GM18909 (cell line): ENCODE data around the gene DOCK9.

Experiments
- ATAC-seq: cut with Tn5 transposase; IDR thresholded peaks from one replicate; pipeline ENCODE4 v1.9.1; 2021; ENCODE audit warnings: mild to moderate bottlenecking; ENCODE audit not compliant: unreplicated experiment, poor library complexity

DOCK9 gene

DNA sequence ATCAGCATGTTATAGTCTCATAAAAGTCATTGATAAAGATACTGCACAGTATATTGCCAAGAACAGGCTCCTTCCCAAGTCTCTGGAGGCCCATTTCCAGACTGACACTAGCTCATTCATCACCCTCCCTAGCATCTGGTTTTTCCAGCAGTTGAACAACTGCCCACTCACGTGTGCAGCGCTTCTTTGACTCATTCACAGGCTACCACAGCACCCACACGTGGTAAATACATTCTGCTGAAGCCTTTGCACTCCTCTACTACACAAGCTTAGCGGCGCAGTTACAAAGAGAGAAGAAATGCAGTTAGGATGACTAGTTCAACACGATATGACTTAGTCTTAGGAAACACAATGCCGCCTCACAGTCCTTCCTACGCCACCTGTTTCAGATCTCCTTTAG lies 87.7 kb downstream of the DOCK9 start:
- ATAC-seq = no peak

DNA sequence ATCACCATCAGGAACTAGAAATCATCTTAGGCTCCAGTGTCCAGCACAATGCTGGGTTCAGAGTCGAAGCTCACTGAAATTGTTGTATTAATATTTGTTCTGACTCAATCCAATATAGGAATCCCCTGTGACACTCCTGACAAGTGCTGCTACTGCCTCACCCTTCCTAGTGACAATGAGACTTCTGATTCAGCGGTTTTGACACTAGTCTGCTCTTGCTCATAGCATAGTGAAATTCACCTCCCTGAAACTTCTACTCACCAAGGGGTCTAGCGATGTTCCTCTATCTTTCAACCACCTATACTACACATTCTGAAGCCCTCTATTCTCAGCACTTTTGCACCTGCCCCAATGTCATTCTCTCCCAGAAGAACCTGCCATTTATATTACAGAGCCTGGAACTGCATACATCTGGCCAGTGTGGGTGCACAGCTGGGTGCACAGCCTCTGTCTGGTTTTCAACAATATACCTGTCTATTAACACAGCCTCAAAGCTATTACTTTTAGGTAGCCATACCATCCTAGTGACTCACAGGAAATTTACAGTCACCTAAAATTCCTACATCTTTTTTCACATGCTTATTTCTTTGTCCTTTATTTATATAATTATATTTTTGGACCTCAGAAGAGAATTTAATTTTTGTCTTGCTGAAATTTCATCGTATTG lies 88.3 kb downstream of the DOCK9 start:
- ATAC-seq = no peak

DNA sequence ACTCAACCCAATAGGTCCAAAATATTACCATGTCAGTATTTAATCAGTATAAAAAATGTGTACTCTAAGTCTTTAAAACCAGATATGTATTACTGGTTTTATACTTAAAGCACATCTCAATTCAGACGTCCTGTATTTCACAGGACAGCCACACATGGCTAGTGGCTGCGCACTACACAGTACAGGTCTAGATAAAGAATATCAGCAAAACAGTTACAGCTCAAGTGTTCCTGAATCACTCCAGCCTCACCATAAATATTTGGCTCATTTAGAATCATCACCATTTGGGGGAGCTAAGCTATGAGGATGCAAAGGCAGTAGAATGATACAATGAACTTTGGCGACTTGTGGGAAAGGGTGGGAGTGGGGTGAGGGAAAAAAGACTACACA lies 89.0 kb downstream of the DOCK9 start:
- no peak for ATAC-seq

DNA sequence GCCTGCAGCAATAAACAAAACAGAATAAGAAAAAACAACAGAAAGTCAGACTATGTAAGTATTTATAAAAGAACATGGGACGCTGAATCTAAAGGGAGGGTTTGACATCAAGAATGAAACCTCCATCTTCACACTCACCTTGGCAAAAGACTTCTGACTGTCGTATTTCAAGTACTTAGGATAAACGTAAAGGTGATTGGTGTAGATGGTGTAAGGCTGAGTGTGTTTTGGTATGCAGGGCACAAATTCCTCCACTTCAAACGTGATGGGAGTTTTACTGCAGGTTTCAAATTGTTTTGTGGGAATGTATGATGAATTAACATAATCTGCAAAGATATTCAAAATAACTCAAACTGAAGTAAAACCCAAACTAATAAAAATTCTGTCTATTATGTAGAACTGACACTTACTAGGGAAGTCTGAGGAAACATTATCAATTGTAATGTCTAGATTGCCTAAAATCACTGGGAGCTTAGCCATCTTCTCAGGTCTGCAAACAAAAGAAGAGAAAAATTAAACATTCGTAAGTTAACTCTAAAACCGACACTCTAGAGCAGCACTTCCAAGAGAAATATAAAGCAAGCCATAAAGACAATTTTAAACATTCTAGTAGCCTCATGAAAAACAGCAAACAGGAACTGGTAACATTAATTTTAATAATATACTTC lies 89.5 kb downstream of the DOCK9 start:
- ATAC-seq = no peak

DNA sequence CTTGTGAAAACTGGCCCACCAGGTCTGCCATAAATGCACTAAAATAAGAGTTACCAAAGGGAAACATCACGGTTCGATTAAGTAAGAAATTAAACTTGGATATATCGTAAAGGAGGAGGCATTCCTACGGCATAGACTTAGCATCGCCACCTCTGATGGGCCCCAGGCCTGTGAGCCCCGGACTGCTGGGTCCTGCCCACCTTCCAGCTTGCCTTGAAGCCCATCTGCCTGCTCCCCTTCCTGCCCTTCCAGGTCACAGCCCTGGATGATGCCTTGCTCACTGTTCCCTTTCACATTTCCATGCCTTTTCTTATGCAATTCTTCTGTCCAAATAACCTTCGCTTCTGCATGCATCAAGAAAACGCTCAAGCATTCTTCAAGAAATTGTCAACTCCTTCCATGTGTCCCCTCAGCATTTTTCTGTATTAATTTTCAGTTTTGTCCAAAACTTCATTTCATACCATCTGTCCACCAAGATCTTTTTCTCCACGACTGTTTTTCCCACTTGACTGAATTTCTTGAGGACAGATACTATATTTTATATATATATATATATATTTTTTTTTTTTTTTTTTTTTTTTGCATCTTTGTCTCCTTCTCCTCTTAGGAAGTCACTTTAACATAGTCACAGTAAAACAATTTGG lies 91.2 kb downstream of the DOCK9 start:
- no peak for ATAC-seq

DNA sequence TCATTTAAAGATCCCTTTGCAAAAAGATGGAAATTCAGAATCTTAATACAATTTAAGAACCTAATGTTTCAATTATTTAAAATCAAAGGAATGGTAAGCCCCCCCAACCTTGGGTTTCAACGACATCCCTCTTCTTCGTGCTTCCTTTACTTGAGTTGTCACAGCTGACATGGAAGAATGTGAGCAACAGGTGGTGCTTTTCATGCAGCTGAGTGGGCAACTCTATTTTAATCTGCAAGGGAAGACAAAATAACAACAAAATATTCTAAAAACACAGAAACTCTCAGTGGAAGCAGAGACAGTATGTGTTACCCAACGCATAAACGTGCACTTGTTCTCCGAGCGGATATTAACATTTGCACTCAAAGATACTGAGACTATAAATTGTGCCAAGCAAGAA lies 92.3 kb downstream of the DOCK9 start:
- no peak for ATAC-seq

DNA sequence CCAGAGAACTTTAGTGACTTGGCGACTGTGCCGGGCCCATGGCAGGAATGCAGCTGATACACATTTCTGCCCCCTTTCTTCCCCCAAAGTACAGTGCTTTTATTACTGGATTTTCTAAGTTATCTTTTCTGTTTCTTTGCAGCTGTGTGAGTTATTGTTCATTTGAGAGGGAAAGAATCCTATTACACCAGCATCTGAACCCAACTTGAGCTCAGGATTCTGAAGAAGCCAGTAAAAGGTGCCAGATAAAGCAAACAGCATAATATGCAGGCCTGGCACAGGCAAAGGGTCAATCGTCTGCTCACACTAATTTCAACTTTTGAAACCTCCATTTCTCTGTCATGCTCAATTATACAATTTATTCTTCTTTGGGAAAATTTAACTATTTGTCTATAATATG lies 93.9 kb downstream of the DOCK9 start:
- ATAC-seq = no peak

DNA sequence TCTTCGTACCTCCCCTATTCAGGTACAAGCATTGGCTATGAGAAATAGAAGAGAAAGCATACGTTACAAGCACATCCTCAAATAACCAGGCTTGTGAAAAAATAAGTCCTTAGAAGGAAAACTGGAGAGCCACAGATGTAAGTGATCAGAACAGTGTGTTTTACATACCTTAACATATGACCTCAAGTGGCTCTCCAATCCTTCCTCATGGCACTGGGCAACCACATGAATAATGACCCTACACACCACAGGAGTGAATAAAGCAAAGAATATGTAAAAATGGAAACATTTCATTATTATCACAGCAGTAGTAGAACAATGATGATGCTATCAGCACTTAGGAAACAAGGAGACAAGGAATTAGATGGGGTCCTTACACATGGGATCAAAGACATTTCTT lies 96.5 kb downstream of the DOCK9 start:
- no peak for ATAC-seq

DNA sequence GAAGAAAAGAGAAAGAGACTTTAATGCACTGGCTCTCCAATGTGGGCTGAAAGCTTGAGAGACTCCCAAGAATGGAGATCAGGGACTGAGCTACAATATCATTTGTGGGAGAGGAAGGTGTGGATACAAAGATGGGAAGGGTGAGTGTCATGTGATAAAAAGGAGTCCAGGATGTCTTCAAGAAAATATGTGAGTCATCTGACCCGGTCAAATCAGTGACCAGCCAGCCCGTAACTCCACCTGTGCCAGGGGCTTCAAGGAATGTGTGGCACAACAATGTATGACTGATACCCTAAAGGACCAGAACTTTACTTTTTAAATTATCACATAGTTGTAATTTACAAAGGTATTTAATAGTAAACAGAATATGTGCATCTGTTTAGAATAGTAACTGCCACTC lies 97.2 kb downstream of the DOCK9 start:
- no peak for ATAC-seq

DNA sequence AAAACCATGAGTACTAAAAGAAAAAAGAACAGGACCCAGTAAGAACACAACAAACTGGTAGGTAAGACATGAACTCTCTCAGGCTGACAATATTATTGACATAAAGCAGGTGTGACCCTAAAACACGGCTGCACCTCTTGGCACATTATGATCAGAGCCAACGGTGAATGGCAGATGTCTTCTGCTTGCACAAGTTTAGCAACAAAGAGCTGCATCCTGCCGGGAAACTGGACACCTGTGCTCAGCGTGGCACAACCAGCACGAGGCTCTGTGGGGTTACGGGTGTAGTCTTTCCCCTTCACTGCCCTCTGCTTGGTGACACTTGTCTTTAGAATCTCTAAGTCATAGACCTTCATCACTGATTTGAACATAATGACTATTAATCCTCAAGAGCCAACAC lies 97.9 kb downstream of the DOCK9 start:
- no peak for ATAC-seq

DNA sequence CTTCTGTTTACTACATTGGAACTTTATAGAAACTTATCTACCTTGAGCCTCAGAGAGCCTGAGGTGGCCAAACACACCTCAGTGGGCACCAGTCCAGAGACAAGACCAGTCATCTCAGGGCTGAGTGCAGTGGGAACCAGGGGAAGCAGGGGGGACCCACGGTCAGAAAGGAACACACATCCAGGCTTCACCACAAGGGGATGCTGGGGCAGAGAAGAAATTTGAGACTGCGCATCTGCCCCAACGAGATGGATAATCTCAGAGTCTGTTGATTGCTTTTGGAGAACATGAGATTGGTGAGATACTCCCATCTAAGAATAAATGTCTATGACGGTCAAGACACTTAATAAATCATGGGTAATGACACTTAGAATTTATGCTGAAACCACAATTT lies 98.7 kb downstream of the DOCK9 start:
- no peak for ATAC-seq

DNA sequence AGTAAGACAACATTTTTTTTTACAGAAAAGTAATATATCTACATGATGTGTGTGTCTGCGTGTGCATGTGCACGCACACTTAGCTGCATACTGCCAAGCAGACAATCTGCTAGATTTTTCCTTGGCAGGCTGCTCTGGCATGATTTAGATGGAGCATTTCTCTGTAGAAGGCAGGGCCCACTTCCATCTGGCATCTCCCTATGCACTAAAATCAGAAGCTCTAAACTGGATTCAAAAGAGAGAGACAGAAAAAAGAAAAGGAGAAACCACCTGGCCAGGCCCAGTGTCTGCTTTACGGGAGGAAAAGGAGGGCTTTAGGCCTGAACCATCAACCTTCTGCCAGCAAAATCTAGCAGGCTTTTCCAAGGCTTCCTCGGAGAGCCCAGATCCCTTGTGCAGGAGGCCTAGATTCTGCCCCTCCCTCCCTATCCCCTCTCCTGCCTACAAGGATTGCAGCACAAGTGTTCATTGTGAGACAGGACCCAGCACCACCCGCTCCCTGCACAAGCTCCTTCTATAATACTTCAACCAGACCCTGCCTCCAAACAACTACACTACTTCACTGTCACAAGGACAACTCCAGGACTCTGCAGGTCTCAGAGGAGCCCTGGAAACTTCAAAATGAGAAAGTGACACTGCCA lies 99.3 kb downstream of the DOCK9 start:
- no peak for ATAC-seq

DNA sequence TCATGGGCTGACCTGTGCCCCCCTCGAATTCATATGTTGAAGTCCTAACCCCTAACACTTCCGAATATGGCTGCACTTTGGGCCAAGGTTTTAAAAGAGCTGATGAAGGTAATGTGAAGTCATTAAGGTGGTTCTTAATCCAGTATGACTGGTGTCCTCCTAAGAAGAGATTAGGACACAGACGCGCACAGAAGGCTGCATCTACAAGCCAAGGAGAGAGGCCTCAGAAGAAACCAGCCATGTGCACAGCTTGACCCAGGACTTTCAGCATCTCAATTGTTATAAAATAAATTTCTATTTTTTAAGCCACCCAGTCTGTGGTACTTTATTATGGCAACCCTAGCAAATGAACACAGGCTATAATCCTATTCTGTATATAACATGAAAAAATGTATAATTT lies 99.9 kb downstream of the DOCK9 start:
- ATAC-seq = no peak

DNA sequence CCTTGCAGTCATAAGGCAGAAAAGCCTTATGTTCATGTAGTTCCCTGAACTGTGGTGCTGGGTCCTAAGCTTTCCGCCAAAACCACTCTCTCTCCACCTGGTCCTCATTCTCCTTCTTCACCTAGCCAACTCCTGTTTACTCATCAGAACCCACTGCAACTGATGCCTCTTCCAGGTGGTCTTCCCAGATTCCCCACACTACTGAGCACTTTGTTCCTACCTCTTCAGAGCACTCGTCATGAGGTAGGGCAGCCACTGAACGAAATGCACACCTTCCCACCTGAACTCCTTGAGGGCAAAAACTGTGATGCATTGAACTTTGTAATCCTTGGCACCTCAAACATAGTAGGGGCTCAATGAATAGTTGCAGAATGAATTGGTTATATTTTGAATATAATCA lies 100.4 kb downstream of the DOCK9 start:
- ATAC-seq = no peak

DNA sequence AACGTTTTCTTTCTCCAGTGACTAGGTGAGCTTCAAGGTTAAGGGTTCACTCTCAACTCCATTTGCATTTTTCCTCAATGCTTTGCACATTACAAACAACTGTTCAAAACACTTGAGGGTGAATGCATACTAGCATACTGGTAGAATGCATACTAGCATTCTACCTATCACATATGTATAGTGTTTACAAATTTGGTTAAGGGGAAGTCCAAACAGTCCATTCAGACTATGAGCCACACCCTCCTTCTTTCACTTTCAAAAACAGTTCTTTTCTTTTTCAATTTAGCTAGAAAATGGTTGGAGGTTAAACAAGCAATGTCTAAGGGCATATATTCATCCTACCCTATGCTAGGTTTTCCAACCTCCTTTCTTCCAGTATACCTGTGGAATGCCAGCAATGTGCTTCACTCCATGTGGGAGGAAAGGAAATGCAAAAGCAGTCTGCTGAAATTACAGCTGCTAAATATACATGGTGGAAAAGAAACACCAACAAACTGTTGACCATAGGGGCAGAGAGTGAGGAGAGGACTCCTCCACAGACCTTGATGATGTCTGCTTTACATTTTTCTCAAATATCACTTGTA lies 102.6 kb downstream of the DOCK9 start:
- peak; percentile 91 for ATAC-seq

DNA sequence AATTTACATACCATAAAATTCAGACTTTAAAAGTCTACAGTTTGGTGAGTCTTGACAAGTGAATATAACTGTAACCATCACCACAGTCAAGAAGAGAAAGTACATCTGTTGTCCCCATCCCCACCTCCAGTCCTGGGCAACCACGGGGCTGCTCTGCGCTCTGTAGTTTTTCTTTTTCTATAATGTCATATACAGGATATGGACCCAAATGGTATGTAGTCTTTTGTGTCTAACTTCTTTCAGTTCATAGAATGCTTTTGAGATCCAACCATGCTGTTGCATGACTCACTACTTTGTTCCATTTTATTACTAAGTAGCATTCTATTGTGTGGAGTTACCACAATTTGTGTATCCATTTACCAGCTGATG lies 103.9 kb downstream of the DOCK9 start:
- no peak for ATAC-seq

DNA sequence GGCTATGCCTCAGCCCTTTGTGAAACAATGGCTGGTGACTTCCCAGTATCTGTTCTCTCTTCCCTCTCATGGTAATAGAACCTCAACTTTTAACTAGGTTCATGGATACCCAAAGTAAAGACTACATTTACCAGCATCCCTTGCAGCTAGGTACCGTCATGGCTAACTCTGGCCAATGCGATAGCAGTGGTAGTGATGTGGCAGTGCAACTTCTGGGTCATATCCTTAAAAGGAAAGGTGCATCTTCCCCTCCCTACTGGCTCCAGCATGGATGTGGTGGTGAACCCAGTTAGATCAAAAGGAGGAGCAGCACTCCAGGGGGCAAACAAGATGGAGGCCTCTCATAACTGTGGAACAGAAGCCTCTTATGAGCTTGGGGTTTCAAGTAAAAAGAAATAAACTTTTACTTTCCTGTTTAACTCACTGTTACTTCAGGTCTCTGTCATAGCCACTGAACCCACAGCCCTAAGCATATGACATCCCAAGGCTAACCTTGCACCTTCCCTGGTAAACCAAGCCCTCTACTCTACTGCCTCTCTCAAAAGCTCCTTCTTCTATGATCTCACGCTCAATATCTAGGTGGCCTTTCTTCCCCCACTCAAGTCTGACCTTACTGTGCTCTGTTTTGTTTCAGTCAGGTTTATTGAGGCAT lies 104.4 kb downstream of the DOCK9 start:
- no peak for ATAC-seq

DNA sequence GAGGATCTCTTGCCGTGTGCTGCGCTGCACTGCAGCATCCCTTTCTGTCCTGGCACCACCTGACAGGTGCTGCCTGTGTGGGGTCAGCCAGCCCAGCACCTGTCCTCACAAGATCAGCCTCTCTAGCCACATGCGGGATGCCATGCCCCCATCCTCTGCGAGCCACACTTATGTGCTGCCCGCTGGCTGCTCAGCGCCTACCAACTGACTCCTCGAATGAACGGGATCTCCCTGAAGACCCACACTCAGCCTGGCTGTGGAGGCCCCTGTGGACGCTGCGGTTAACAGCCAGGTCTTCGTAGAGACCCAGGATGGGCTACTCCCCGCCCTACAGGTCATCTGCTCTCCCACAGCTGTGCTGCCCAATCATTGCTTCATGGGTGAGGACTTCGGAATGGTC lies 106.1 kb downstream of the DOCK9 start:
- ATAC-seq = no peak

DNA sequence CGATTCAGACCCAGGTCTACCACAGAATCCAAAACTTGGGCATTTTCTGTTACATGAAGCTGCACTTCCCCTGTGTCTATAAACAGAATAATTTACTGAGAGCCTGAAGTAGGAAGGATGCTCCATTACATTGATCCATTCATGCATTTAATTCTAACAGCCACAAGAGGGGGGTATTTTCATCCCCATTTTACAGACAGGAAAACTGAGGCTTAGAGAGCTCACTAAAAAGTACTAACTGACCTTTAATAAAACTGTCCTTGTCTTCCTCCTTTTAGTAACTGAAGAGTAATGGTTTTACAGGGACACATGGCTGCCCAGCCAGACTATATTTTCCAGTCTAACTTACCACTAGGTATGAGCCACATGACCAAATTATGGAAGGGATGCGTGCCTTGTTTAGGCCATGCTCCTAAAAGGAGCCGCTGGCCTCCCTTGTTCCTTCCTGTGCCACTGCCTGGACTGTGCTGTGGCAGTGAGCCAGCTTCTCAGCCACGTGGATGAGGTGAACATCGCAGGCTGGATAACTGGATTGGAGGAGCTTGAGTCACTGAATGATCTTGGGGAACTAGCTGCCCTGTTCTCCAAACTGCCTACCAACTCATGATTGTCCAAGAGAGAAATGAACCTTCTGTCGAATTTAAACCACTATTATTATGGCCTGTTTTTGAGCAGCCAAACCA lies 108.3 kb downstream of the DOCK9 start:
- ATAC-seq = no peak

DNA sequence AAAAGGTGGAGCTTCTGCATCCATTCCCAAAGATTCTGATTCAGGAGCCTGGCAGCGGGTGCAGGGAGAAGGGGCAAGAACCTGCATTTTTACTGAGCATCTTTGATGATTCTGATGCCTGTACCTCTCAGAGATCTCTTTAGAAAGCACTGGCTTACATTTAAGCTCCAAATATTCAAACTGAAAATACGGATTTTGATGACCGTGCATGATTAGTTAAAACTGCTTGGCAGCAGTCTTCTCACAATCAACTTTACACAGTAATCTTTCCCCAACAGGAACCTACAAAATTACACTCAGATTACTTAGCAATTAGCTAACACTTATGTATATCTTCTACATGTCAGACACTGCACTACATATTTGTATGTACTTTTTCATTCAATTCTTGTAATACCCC lies 108.9 kb downstream of the DOCK9 start:
- no peak for ATAC-seq
